ENCODE results near the gene LZTS3.
"Not testable (repeated sequence)": the region's sequence is repeated elsewhere in the genome, so short reads cannot be mapped to it uniquely, and the experiment has no call there.

Gene LZTS3

GRCh38 chr20:3193806-3194616 is 20.7 kb upstream of the LZTS3 start:
- DNase-seq (ENCODE audit: extremely low spot score, insufficient read length, low read depth) (no peak), FAIRE-seq (no peak)

- DNase-seq (ENCODE audit: extremely low spot score, insufficient read length, low read depth) = no peak
- FAIRE-seq = no peak
Measured at GRCh38 chr20:3192226-3193015, 19.1 kb upstream of the LZTS3 start.

GRCh38 chr20:3190681-3191111 is 17.3 kb upstream of the LZTS3 start:
- DNase-seq (ENCODE audit: extremely low spot score, insufficient read length, low read depth) = no peak
- no peak for FAIRE-seq

- FAIRE-seq = no peak
Measured at GRCh38 chr20:3189561-3190131, 16.3 kb upstream of the LZTS3 start.

GRCh38 chr20:3188823-3189413 is 15.6 kb upstream of the LZTS3 start:
- no peak for DNase-seq (ENCODE audit: extremely low spot score, insufficient read length, low read depth)
- no peak for FAIRE-seq

More at GRCh38 chr20:3189561-3190131, 16.3 kb upstream of the LZTS3 start:
- DNase-seq (ENCODE audit: extremely low spot score, insufficient read length, low read depth) = no peak

- not testable (repeated sequence) for FAIRE-seq
Measured at GRCh38 chr20:3187861-3188260, 14.5 kb upstream of the LZTS3 start.

GRCh38 chr20:3183896-3184612 is 10.7 kb upstream of the LZTS3 start:
- no peak for FAIRE-seq
- DNase-seq (ENCODE audit: extremely low spot score, insufficient read length, low read depth) = no peak

More at GRCh38 chr20:3187861-3188260, 14.5 kb upstream of the LZTS3 start:
- DNase-seq (ENCODE audit: extremely low spot score, insufficient read length, low read depth) = not testable (repeated sequence)

- FAIRE-seq; DNase-seq (ENCODE audit: extremely low spot score, insufficient read length, low read depth): not testable (repeated sequence)
Measured at GRCh38 chr20:3182429-3182828, 9.1 kb upstream of the LZTS3 start.

GRCh38 chr20:3181270-3181669 is 7.9 kb upstream of the LZTS3 start:
- DNase-seq (ENCODE audit: extremely low spot score, insufficient read length, low read depth) (no peak), FAIRE-seq (no peak)

- FAIRE-seq (no peak), DNase-seq (ENCODE audit: extremely low spot score, insufficient read length, low read depth) (no peak)
Measured at GRCh38 chr20:3180319-3180718, 7.0 kb upstream of the LZTS3 start.

- no peak for FAIRE-seq
- DNase-seq (ENCODE audit: extremely low spot score, insufficient read length, low read depth) = no peak
Measured at GRCh38 chr20:3177746-3178485, 4.6 kb upstream of the LZTS3 start.

- DNase-seq (ENCODE audit: extremely low spot score, insufficient read length, low read depth) = no peak
- FAIRE-seq = no peak
Measured at GRCh38 chr20:3175270-3175669, 1.9 kb upstream of the LZTS3 start.

GRCh38 chr20:3174442-3175261 is 1.3 kb upstream of the LZTS3 start:
- no peak for DNase-seq (ENCODE audit: extremely low spot score, insufficient read length, low read depth)
- no peak for FAIRE-seq

GRCh38 chr20:3173610-3174441 is 477 bp upstream of the LZTS3 start:
- peak; percentile 99 for DNase-seq (ENCODE audit: extremely low spot score, insufficient read length, low read depth)
- peak; percentile 15 for FAIRE-seq

- DNase-seq (ENCODE audit: extremely low spot score, insufficient read length, low read depth) (no peak), FAIRE-seq (no peak)
Measured at GRCh38 chr20:3172126-3172932, 1.0 kb downstream of the LZTS3 start.

GRCh38 chr20:3171391-3172125 is 1.8 kb downstream of the LZTS3 start:
- no peak for DNase-seq (ENCODE audit: extremely low spot score, insufficient read length, low read depth)
- no peak for FAIRE-seq

All from GM18507 (cell line).